HG02970 (cell line): ENCODE results near the gene ZMIZ1.
A peak's percentile ranks its signal among the peaks of the same experiment; 100 is the strongest.

Experiments
- ATAC-seq: cut with Tn5 transposase; IDR thresholded peaks from one replicate; pipeline ENCODE4 v1.9.1; 2021; ENCODE audit warnings: mild to moderate bottlenecking, moderate library complexity, moderate number of reproducible peaks; ENCODE audit not compliant: unreplicated experiment, low FRiP score

The ZMIZ1 gene

DNA sequence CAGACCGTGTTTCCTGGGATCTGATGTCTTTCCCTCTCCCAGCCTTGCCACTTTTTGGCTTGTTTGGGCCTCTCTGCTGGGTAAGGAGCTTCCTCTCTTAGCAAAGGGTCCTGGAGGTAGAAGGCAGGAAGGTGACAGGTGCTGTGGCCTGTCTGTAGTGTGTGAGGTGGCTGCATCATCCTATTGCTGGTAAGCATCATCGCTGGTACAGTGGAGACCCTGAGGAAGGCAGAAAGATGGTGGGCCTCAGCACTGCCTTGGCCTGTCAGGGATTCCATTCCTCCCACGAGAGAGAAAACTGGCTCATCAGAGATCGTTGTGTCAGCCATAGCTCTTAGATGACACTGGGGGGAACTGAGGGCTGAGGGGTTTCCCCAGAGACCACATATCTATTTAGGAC, 46.5 kb downstream of the ZMIZ1 start:
- no peak for ATAC-seq

DNA sequence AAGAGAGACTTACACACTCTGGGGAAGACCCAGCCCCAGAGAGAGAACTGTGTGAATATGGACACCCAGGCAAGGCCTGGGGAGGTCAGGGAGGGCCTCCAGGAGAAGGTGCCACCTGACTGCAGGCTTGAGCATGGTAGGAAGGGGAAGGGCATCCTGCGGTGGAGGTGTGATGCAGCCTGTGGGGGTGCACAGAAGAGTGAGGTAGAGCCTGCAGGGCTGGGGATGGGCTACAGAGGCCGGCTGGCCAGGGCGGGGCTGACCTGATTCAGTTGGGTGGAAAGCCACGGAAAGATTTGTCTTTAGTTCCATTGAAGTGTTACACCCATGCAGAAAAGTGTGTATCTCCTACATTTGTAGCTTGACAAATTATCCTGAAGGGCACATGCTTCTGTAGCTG, 47.6 kb downstream of the ZMIZ1 start:
- peak; percentile 5 for ATAC-seq

DNA sequence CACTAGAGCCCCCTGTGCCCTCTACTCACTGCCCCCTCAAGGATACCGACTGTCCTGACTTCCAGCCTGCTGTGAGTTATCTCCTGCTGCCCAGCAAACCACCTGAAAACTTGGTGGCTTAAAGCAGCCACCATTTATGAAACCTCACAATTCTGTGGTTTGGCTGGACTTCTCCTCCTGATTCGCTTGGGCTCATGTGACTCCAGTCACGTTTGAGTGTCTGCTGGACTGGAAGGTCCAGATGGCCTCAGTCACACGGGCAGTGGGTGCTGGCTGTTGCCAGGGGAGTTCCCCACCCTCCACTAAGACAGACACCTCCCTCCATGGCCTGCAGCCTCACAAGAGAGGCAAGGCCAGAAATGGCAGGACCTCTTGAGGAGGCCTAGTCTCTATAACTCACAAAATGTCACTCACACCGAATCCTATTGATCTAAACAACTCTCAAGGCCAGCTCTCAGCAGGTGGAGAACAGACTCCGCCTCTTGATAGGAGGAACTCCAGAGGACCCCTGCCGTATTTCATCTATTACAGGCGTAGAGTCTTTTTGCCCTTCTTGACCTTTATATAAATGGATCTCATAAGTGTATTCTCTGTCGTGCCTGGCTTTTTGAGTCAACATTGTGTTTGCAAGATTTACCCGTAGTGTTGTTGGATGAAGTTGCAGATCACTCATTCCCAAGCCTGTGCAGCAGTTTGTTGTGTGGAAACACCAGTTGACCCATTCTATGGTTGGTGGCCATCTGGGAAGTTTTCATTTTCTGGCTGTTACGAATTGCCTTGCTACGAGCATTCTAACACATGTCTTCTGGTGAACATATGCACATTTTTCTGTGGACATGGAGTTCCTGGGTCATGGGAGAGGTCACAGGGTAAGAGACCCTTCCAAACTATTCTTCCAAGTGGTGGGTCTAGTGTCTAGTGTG, 48.3 kb downstream of the ZMIZ1 start:
- ATAC-seq, result peak; percentile 47

DNA sequence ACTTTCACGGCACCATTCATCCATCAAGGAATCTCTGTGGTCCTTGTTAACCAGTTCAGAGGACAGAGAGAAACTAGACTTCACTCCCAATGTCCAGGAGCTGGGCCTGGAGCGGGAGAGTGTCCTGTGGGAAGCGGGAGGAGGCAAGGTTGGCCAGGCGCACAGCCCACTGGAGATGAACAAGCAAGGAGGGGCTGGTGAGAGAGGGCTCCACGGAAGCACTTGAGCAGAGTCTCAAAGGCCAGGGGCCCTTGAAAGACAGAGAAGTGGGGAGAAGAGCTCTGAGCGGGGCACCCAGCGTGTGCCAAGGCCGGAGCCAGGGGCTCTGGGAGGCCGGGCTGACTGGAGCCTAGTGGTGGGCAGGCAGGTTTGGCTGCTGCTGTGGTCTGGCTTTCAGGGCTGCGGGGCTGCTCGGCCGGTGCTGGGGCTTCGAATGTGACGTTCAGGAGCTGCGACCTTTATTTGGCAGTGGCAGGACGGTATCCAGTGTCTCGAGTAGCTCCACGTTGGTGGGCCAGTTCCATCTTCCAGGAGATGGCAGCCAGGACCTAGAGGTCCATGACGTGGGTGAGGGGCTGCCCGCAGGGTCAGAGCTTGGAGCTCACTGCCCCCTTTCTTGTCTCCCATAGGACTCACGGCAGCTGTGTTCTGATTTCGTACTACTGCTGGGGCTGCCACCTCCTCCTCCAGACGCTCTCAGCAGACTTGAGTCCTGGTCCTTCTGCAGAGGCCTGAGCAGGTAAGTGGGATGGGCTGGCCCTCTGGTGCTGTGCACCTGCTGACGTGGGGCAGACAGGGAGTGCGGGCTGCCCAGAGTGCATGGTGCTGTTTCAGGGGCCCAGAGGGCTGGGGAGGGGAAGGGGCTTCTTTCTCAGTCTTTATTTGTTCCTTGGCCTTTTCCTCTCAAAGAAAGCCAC, 49.8 kb downstream of the ZMIZ1 start:
- no peak for ATAC-seq

DNA sequence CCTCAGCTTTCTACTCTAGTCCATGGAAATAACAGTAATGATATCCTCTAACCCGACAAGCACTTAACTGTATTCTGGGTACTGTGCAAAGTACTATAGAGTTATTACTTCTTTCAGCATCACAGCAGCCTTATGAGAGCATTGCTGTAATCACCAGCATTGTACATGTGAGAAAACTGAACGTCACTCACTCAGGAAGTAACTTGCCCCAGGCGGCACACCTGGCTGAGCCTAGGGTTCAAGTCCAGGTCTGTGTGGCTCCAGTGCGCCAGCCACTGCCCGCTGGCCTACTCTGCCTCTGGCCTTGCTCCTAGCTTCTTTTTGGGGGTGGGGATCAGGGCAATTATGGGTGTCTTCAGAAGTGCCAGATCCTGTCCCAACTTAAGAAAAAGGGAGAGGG, 50.5 kb downstream of the ZMIZ1 start:
- ATAC-seq, result no peak

DNA sequence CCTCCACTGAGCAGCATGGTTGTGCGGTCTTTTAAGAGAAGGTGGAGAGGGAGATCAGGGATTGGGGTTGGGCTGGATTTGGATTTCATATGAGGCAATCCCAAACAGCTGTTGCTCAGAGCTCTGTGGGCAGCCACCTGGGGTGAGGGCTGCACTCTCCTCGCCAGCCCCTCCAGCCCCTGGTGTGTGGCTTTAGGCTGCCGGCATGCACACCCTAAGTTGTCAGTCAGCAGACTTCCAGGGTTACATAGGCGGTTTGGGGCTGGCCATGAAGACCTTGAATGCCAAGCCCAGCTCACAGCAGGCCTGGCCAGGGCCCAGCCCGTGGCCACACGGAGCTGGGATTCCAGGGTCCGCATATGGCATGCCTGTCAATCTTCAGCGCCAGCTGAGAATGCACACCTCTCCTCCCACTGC, 54.8 kb downstream of the ZMIZ1 start:
- no peak for ATAC-seq

DNA sequence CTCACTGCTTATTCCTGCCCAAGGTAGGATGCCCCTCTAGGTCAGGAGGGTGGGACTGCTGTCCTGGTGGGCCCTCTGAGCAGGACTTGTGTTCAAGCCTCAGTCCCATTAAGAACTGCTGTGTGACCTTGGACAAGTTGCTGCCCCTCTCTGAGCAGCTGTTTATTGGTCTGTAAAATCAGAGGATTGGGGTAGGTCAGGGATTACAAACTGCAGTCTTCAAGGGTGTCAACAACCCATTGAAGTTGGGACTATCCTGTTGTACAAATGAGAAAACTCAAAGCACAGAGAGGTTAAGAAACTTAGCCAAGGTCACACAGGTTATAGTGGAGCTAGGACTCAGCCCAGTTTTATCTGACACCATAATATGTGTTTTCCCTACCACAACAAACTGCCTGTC, 55.3 kb downstream of the ZMIZ1 start:
- no peak for ATAC-seq

DNA sequence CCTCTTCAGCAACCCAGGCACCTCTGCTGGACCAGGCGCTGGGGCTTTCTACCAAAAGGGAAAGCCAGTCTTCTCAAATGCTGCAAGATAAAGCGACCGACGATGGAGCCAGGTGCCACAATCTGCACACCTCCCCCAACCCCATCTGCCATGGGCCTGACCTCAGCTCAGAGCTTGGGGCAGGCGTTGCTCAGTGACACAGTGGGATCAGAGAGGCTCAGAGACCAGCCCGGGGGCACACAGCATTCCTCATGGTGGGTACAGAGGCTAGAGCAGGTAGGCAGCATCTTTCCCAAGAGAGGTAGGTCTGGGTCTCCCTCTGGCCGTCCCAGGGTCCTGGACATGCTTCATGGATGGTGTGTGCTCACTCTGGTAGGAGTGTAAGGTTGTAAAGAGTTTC, 56.3 kb downstream of the ZMIZ1 start:
- ATAC-seq, result no peak

DNA sequence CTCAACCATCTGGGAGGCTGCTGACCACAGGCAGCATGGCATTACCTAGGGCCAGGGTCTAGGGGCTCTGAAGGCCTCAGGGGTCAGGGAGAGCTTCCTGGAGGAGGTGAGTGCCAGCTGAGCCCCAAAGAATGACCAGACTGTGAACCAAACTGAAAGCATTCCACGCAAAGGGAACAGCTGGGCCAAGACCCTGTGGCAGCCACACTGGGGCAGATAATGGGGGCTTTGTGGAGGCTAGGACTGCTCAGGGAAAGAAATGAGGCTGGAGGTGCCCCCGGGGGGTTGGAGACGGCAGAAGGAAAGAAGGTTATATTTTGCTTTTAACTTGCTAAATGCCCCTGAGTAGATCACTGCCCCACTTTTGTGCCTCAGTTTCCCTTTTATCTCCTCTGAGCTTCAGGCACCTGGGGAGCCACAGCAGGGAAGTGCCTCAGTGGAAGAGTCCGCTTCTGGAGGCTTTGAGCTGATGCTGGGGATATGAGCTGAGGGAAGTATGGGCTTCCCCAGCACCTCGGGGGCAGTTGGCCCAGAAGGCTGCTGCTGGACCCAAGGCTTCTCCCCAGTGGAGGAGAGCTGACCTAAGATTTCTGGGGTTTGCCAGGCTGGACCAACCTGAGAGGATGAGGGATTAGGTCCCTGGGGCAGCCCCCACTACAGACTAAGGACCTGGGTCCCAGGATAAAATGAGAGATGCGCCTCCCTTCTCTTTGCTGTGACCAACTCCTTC, 57.8 kb downstream of the ZMIZ1 start:
- ATAC-seq, result no peak

DNA sequence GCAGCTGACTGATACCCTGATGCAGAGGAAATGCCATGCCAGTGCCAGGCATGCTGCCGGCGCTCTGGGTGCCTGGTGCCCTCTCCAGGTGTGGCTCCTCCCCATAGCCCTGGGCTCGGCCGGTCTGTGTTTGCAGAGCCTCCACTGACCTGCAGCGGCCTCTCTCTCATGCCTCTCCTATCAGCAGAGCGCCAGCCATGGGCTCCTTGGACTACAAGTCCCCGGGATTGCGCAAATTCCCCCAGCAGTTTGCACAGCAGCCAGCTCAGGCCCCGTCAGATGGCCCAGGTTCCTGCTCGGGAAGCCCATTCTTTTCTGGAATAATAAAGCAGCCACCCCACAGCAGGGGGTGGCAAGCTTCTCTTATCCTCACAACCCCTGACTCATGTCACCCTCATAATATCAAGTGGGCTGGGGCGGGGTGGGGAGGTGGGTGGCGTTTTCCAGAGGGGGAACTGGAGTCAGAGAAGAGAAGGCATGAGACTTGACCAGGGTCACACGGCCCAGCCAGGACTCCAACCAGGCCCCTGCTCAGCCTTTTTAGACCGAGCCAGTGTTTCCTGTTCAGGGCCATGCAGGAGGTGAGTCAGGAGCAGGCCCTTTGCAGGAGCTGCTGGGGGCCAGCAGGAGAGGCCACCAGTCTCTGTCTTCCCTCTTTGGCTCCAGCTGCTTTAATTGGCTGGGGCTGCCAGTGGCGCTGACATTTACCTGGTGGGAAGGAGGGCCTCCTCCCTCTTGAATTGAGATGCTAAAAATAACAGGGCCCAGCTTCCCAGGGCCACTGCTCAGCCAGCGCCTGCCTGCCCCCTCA, 58.6 kb downstream of the ZMIZ1 start:
- no peak for ATAC-seq

DNA sequence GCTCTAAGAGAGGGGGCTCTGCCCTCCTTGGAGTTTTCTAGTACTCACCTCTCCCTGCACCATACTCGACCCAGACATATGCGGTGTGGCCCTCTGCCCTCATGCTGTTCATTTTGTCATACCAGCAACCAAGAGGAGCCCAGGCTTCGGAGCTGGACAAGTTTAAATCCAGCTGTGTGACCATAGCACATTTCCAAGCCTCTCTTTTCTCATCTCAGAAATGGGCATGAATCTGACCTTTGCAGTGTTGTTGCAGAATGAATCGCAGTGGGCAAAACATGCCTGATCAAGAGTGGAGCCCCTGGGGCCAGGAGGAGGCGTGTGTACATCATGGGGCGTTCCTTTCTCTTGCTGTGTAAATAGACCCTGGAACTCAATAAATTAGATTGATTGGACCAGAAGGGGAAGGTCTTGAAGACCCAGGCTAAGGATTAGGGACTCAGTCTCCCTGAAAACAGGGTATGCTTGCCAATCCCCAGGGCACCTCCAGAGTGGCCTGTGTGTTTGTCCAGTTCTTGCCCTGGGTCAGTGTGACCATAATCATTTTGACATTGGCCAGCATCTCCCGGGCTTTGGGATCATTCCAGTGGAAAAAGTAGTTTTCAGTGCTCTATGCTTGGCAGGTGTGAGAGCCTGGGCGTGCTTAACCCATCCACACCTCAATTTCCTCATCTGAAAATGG, 59.6 kb downstream of the ZMIZ1 start:
- no peak for ATAC-seq

DNA sequence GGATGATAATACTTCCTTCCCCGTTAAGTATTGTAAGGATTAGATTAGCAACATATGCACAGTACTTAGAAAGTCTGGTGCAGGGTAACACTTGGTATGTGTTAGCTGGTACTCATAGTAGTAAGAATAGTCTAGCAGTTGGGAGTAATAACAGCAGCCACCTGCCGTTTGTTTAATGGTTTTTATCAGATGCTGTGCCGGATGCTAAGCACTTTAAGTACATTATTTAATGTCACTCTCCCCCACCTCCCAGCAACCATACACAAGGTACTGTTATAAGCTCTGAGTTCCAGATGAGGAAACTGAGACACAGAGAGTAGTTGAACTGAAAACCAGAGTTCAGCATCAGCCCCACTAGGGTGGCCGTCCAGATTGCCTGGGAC, 60.1 kb downstream of the ZMIZ1 start:
- no peak for ATAC-seq

GRCh38 chr10:79129361-79129997, 60.7 kb downstream of the ZMIZ1 start:
- no peak for ATAC-seq

- no peak for ATAC-seq
Observed at GRCh38 chr10:79130255-79130654, 61.5 kb downstream of the ZMIZ1 start.

GRCh38 chr10:79130846-79131245, 62.1 kb downstream of the ZMIZ1 start:
- ATAC-seq, result no peak

- no peak for ATAC-seq
Observed at GRCh38 chr10:79131836-79132631, 63.3 kb downstream of the ZMIZ1 start.

GRCh38 chr10:79132681-79133381, 64.1 kb downstream of the ZMIZ1 start:
- ATAC-seq, result no peak
